Upper lobe of right lung (tissue), 1 donor: Measurements from ENCODE around the gene UFSP2. TPM values are rescaled to one million over a fixed set of nuclear protein-coding genes. Genes with fewer than 3 reads are reported as not detected.

Experiments used
- ATAC-seq: fragments of 200-7000 bp; cut with Tn5 transposase; one replicate; pipeline ENCODE4 v1.9.1; 2020; ENCODE audit warnings: mild to moderate bottlenecking, moderate library complexity
- DNase-seq: peaks from one replicate; pipeline ENCODE4 v3.0.0-alpha.2; 2020
- H3K27ac ChIP-seq: fragments of 200-600 bp; one replicate; pipeline ENCODE4 v1.8.0; 2022
- H3K27me3 ChIP-seq: fragments of 200-600 bp; one replicate; pipeline ENCODE4 v1.8.0; 2022; ENCODE audit warnings: mild to moderate bottlenecking
- H3K36me3 ChIP-seq: fragments of 200-600 bp; one replicate; pipeline ENCODE4 v1.8.0; 2022
- H3K4me1 ChIP-seq: fragments of 200-600 bp; one replicate; pipeline ENCODE4 v1.8.0; 2022
- H3K4me3 ChIP-seq: fragments of 200-600 bp; one replicate; pipeline ENCODE4 v1.8.0; 2022; ENCODE audit warnings: mild to moderate bottlenecking
- H3K9me3 ChIP-seq: fragments of 200-600 bp; one replicate; pipeline ENCODE4 v1.8.0; 2022
- CTCF ChIP-seq: fragments of 200-600 bp; IDR thresholded peaks from one replicate; pipeline ENCODE4 v1.8.0; 2022; ENCODE audit warnings: antibody characterized with exemption
- intact Hi-C: fragments of 100-400 bp; cut with DNase I; formaldehyde crosslinking; loops from one replicate; pipeline ENCODE4 v1.11.0; 2022
- total RNA-seq: library from RNA; stranded (reverse); fragmentation: NEBNext Ultra II Directional; extraction: Animal tissue kit (Norgen Biotek cat#: 25700); gene quantifications from one replicate; pipeline ENCODE4 v1.2.1, GENCODE V29; 2021
- donor health status: DM: no; HTN: yes; CAD: no; lungs with severe emphysema.

UFSP2 gene
- total RNA-seq, 1 donor from 2014 or later, result 36.8 TPM

DNA sequence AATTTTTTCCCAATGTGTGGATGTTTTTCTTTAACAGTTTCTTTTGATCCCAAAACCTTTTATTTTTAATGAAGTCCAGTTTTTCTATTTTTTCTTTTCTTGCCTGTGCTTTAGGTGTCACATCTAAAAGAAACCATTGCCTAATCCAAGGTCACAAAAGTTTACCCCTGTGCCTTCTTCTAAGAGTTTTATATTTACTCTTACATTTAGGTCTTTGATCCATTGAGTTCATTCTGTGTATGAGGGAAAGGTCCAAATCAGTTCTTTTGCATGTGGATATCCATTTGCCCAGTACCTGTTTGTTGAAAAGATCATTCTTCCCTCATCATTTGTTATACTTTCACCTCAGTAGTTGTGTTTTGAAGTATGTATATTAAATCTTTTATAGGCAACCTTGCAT is 43.0 kb downstream of the UFSP2 start:
- H3K9me3 ChIP-seq, result no peaks in the 10 kb centered on the region
- intact Hi-C loops, result no loop called here
- no peak overlapping the region for H3K27ac ChIP-seq
- no peaks in the 10 kb centered on the region for H3K4me1 ChIP-seq
- ATAC-seq (no peak), DNase-seq (no peak)
- TF ChIP-seq CTCF, result no peak
- no peak overlapping the region for H3K4me3 ChIP-seq
- H3K36me3 ChIP-seq, result no peaks in the 10 kb centered on the region
- no peaks in the 10 kb centered on the region for H3K27me3 ChIP-seq

GRCh38 chr4:185381288-185382196 is 44.2 kb downstream of the UFSP2 start:
- Histone ChIP-seq H3K36me3 (no peaks in the 10 kb centered on the region), H3K9me3 (no peaks in the 10 kb centered on the region), H3K4me1 (no peaks in the 10 kb centered on the region), H3K4me3 (no peak overlapping the region), H3K27ac (no peak overlapping the region), H3K27me3 (no peaks in the 10 kb centered on the region)
- no peak for TF ChIP-seq CTCF
- ATAC-seq (no peak), DNase-seq (no peak)
- intact Hi-C loops, result no loop called here

DNA sequence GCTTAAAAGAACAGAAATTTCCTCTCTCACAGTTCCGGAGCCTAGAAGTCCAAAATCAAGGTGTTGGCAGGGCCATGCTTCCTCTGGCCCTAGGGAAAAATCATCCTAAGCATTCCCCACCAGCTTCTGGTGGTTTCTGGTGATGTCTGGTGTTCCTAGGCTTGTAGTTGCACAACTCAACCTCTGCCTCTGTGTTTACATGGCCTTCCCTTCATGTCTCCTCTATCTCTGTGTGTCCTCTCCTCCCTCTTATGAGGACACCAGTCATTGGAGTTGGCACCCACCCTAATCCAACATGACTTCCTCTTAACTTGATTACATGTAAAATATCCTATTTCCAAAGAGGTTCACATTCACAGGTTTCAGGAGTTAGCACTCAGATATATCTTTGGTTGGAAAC is 45.4 kb downstream of the UFSP2 start:
- no peak for DNase-seq
- H3K27ac ChIP-seq, result no peak overlapping the region

GRCh38 chr4:185379326-185380295 is 46.2 kb downstream of the UFSP2 start:
- intact Hi-C loops, result no loop called here
- H3K4me3 ChIP-seq, result no peak overlapping the region
- H3K9me3 ChIP-seq, result no peaks in the 10 kb centered on the region
- DNase-seq (no peak), ATAC-seq (no peak)
- no peaks in the 10 kb centered on the region for H3K27me3 ChIP-seq
- H3K4me1 ChIP-seq, result no peaks in the 10 kb centered on the region
- TF ChIP-seq CTCF, result no peak
- no peak overlapping the region for H3K27ac ChIP-seq
- no peaks in the 10 kb centered on the region for H3K36me3 ChIP-seq

More for the DNA sequence above, 45.4 kb downstream of the UFSP2 start:
- no peaks in the 10 kb centered on the region for H3K9me3 ChIP-seq
- ATAC-seq, result no peak
- H3K4me3 ChIP-seq, result no peak overlapping the region
- intact Hi-C loops, result no loop called here
- no peaks in the 10 kb centered on the region for H3K27me3 ChIP-seq
- H3K4me1 ChIP-seq, result no peaks in the 10 kb centered on the region
- no peaks in the 10 kb centered on the region for H3K36me3 ChIP-seq
- TF ChIP-seq CTCF, result no peak

GRCh38 chr4:185378264-185378663 is 47.5 kb downstream of the UFSP2 start:
- intact Hi-C loops, result no loop called here
- no peak for TF ChIP-seq CTCF
- H3K36me3 ChIP-seq, result no peaks in the 10 kb centered on the region

More at GRCh38 chr4:185378264-185378663, 47.5 kb downstream of the UFSP2 start:
- Histone ChIP-seq H3K27ac (no peak overlapping the region), H3K27me3 (no peaks in the 10 kb centered on the region), H3K4me1 (peaks cover 6% of the 10 kb centered on the region), H3K9me3 (no peaks in the 10 kb centered on the region), H3K4me3 (no peak overlapping the region)
- ATAC-seq (peak; percentile 32), DNase-seq (no peak)
